ENCODE measurements around the gene GSG1L.

GSG1L gene

GRCh38 chr16:27751676-27752075 is 311.8 kb downstream of the GSG1L start:
- no peak for DNase-seq (ENCODE audit: low read depth)
- no peak for TF ChIP-seq CTCF (IDR thresholded peaks at IDR 0.05; ENCODE audit: control insufficient read depth, extremely low read depth, insufficient read depth)
- H3K4me3 ChIP-seq (ENCODE audit: low read depth, low read length), result no peak overlapping the region

- no peak overlapping the region for H3K4me3 ChIP-seq (ENCODE audit: low read depth, low read length)
- no peak for DNase-seq (ENCODE audit: low read depth)
- no peak for TF ChIP-seq CTCF (IDR thresholded peaks at IDR 0.05; ENCODE audit: control insufficient read depth, extremely low read depth, insufficient read depth)
These were observed 312.3 kb downstream of the GSG1L start for GRCh38 chr16:27751233-27751632.

GRCh38 chr16:27749946-27750345 is 313.6 kb downstream of the GSG1L start:
- no peak for DNase-seq (ENCODE audit: low read depth)
- H3K4me3 ChIP-seq (ENCODE audit: low read depth, low read length), result no peak overlapping the region
- TF ChIP-seq CTCF (IDR thresholded peaks at IDR 0.05; ENCODE audit: control insufficient read depth, extremely low read depth, insufficient read depth), result no peak

- no peak overlapping the region for H3K4me3 ChIP-seq (ENCODE audit: low read depth, low read length)
- DNase-seq (ENCODE audit: low read depth), result no peak
- no peak for TF ChIP-seq CTCF (IDR thresholded peaks at IDR 0.05; ENCODE audit: control insufficient read depth, extremely low read depth, insufficient read depth)
These were observed 314.0 kb downstream of the GSG1L start for GRCh38 chr16:27749547-27749875.

- H3K4me3 ChIP-seq (ENCODE audit: low read depth, low read length), result no peak overlapping the region
- DNase-seq (ENCODE audit: low read depth), result peak; percentile 19
- peak; percentile 61 for TF ChIP-seq CTCF (IDR thresholded peaks at IDR 0.05; ENCODE audit: control insufficient read depth, extremely low read depth, insufficient read depth)
These were observed 314.5 kb downstream of the GSG1L start for GRCh38 chr16:27748868-27749546.

- no peak for DNase-seq (ENCODE audit: low read depth)
- no peak overlapping the region for H3K4me3 ChIP-seq (ENCODE audit: low read depth, low read length)
- TF ChIP-seq CTCF (IDR thresholded peaks at IDR 0.05; ENCODE audit: control insufficient read depth, extremely low read depth, insufficient read depth), result no peak
These were observed 315.6 kb downstream of the GSG1L start for GRCh38 chr16:27747946-27748345.
